ENCODE data around the gene DZIP1L.
"Not testable (repeated sequence)": the region's sequence is repeated elsewhere in the genome, so short reads cannot be mapped to it uniquely, and the experiment has no call there.

The DZIP1L gene

DNA sequence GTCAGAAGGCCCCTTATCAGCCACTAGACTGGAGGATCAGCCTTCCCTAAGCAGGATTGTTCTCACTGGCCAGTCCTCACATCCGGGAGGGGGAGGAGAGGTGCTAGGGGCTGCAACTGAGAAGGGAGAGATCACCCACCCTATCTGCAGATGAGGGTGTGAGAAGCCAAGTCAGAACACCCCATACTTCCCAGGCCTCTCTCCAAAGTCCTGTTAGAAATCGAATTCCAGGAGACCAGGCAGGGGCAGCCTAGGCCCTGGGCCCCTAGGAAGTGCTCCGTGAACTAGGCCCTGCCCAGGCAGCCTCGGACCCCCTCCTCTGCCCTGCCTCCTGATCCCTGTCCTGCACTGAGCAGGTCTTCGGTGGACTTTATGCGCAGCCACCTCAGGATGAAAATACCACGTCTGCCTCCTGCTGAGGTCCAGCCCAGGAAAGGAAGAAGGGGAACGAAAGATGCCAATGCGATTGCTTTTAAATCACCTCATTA is 933 bp downstream of the DZIP1L start:
- TF ChIP-seq, protein P1, sequence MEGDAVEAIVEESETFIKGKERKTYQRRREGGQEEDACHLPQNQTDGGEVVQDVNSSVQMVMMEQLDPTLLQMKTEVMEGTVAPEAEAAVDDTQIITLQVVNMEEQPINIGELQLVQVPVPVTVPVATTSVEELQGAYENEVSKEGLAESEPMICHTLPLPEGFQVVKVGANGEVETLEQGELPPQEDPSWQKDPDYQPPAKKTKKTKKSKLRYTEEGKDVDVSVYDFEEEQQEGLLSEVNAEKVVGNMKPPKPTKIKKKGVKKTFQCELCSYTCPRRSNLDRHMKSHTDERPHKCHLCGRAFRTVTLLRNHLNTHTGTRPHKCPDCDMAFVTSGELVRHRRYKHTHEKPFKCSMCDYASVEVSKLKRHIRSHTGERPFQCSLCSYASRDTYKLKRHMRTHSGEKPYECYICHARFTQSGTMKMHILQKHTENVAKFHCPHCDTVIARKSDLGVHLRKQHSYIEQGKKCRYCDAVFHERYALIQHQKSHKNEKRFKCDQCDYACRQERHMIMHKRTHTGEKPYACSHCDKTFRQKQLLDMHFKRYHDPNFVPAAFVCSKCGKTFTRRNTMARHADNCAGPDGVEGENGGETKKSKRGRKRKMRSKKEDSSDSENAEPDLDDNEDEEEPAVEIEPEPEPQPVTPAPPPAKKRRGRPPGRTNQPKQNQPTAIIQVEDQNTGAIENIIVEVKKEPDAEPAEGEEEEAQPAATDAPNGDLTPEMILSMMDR (IDR thresholded peaks at IDR 0.05; ENCODE audit: borderline replicate concordance, control extremely low read depth, extremely low read depth, insufficient read depth, missing control alignments), result no peak
- in situ Hi-C loops (cut with MboI; ENCODE audit: low sequenced_read_pairs, unreplicated experiment), result no loop called here
- DNase-seq (ENCODE audit: low spot score), result no peak

DNA sequence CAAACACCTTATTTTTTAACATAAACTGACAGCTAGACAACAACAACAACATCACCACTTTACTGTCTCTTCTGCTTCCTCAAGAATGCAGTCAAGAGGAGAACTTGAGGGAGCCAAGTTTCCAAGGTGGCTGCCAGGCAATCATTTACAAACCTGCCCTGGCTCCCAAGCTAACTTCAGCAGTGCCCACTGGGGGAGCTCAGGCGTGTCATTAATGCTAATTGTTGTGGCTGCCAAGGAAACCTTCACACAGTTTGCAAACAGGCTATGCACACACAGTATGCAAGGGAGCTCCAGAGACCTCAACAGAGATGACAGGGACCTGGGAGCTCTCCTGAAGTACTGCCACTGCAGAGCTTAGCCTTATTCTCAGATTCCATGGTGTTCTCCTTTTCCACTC is 2.1 kb downstream of the DZIP1L start:
- TF ChIP-seq, protein P1 (IDR thresholded peaks at IDR 0.05; ENCODE audit: borderline replicate concordance, control extremely low read depth, extremely low read depth, insufficient read depth, missing control alignments), result no peak
- in situ Hi-C loops (cut with MboI; ENCODE audit: low sequenced_read_pairs, unreplicated experiment), result no loop called here
- DNase-seq (ENCODE audit: low spot score), result no peak

DNA sequence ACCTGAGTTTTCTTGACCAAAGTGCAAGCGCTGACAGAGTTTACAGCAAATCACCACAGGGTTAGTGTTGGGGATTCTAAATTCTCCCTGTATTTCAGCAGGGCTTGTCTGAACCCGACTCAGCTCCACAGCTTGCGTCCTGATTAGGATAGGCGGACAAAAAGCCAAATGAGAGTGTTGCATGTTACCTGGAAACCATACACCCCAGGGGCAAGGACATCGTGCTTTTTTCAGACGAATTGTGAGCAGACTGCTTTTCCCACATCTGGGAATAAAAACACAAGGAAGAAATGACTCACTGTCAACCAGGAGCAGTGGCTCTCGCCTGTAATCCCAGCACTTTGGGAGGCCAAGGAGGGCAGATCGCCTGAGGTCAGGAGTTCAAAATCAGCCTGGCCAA is 3.0 kb downstream of the DZIP1L start:
- TF ChIP-seq, protein P1 (IDR thresholded peaks at IDR 0.05; ENCODE audit: borderline replicate concordance, control extremely low read depth, extremely low read depth, insufficient read depth, missing control alignments), result no peak
- DNase-seq (ENCODE audit: low spot score), result no peak
- in situ Hi-C loops (cut with MboI; ENCODE audit: low sequenced_read_pairs, unreplicated experiment), result no loop called here

DNA sequence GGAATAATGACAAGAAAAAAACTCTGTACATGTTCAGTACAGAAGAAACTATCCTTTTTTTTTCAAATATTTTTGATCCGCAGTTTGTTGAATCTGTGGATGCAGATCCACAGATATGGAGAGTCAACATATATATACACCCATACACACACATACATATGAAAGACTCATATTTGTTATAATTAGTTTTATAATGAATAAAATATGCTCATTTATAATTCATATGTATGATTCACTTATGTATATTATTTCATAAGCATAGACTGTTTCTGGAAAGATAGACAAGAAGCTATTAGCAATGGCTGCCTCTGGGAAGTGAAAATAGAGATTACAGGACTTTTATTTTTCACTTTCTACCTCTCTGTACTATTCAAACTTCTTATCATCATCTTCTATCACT is 9.8 kb downstream of the DZIP1L start:
- TF ChIP-seq, protein P1 (IDR thresholded peaks at IDR 0.05; ENCODE audit: borderline replicate concordance, control extremely low read depth, extremely low read depth, insufficient read depth, missing control alignments), result no peak
- in situ Hi-C loops (cut with MboI; ENCODE audit: low sequenced_read_pairs, unreplicated experiment), result no loop called here

DNA sequence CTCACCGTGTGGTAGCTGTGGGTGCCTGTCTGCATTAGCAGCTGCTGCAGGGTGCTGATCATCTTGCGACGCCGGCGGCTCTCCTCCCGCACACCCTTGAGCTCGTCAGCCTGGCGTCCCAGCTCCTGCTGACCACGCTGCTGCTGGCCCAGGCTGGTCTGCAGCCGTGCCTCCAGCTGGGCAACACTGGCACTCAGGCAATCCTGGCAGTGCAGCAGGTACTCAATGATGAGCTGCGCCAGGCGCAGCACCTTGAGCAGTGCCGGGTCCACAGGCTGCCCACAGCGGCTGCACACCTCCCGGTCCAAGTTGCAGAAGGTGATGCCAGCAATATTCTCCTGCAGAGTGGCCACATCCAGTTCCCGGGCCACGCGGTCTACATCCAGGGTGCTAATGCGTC is 11.9 kb downstream of the DZIP1L start:
- TF ChIP-seq, protein P1 (IDR thresholded peaks at IDR 0.05; ENCODE audit: borderline replicate concordance, control extremely low read depth, extremely low read depth, insufficient read depth, missing control alignments), result no peak
- in situ Hi-C loops (cut with MboI; ENCODE audit: low sequenced_read_pairs, unreplicated experiment), result no loop called here
- DNase-seq (ENCODE audit: low spot score), result no peak

More for the DNA sequence above, 9.8 kb downstream of the DZIP1L start:
- no peak for DNase-seq (ENCODE audit: low spot score)

DNA sequence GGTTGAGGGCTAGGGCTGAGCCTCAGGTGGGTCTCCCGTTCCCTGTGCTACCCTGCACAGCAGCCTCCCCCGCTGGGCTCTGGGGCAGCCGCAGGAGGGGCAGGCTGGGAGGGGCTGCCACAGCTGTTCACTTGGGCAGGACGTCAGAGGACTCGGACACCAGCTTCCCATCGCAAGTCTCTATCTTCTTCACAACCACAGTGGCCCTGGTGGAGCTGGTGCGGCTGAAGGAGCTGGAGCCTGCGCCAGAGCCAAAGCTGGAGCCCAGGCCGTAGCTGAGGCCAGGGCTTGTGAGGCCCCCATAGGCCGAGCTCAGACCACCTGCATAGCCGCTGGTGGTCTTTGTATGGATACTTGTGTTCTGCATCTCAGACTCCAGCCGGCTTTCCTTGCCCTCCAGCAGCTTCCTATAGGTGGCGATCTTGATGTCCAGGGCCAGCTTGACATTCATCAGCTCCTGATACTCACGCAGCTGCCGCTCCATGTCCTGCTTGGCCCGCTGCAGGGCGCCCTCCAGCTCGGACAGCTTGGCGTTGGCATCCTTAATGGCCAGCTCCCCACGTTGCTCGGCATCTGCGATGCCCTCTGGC is 14.0 kb downstream of the DZIP1L start:
- DNase-seq (ENCODE audit: low spot score); in situ Hi-C loops (cut with MboI; ENCODE audit: low sequenced_read_pairs, unreplicated experiment): not testable (repeated sequence)

DNA sequence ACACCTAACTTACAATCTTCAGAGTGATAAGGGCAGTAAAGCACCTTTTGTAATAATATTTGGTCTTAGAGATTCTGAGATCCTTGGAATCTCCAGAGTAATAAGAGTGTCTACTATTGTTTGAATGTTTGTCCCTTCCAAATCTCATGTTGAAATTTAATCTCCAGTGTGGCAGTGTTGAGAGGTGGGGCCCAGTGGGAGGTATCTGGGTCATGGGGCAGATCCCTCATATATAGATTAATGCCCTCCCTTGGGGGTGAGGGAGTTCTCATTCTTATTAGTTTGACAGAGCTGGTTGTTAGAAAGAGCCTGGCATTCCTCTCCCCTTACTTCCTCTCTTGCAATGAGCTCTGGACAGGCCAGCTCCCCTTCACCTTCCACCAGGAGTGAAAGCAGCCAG is 16.0 kb downstream of the DZIP1L start:
- in situ Hi-C loops (cut with MboI; ENCODE audit: low sequenced_read_pairs, unreplicated experiment), result no loop called here
- DNase-seq (ENCODE audit: low spot score), result no peak
- TF ChIP-seq, protein P1 (IDR thresholded peaks at IDR 0.05; ENCODE audit: borderline replicate concordance, control extremely low read depth, extremely low read depth, insufficient read depth, missing control alignments), result no peak
